ENCODE results near the gene HMGN4. TPM values are rescaled to one million over a fixed set of nuclear protein-coding genes. Genes with fewer than 3 reads are reported as not detected.

Gene HMGN4
- polyA plus RNA-seq, 1 experiment = 41.4 TPM

GRCh38 chr6:26526928-26527327 is 11.2 kb upstream of the HMGN4 start:
- Histone ChIP-seq H3K4me3 (ENCODE audit: low read depth, low read length) (no peak overlapping the region), H3K27me3 (ENCODE audit: control insufficient read depth, insufficient read depth, low read length) (no peaks in the 10 kb centered on the region), H3K36me3 (ENCODE audit: control insufficient read depth, insufficient read depth, low read length) (no peaks in the 10 kb centered on the region)
- DNase-seq (ENCODE audit: low read depth) = no peak
- ChIA-PET POLR2A (no interaction called here), CTCF (interaction anchor here (1.2 kb wide), 1 partner anchor 28 kb away, joined by 4 read pairs; no protein-coding TSS in a partner anchor)
- TF ChIP-seq CTCF (IDR thresholded peaks at IDR 0.05; ENCODE audit: insufficient read depth, low read depth, low read length) = no peak

- Histone ChIP-seq H3K4me3 (ENCODE audit: low read depth, low read length) (no peak overlapping the region), H3K27me3 (ENCODE audit: control insufficient read depth, insufficient read depth, low read length) (no peaks in the 10 kb centered on the region), H3K36me3 (ENCODE audit: control insufficient read depth, insufficient read depth, low read length) (no peaks in the 10 kb centered on the region)
- DNase-seq (ENCODE audit: low read depth) = no peak
- ChIA-PET POLR2A (no interaction called here), CTCF (interaction anchor here (1.8 kb wide), 1 partner anchor 9 kb away, joined by 5 read pairs; no protein-coding TSS in a partner anchor)
- no peak for TF ChIP-seq CTCF (IDR thresholded peaks at IDR 0.05; ENCODE audit: insufficient read depth, low read depth, low read length)
Observed at GRCh38 chr6:26530203-26530602, 8.0 kb upstream of the HMGN4 start.

GRCh38 chr6:26531897-26532296 is 6.3 kb upstream of the HMGN4 start:
- no peaks in the 10 kb centered on the region for H3K27me3 ChIP-seq (ENCODE audit: control insufficient read depth, insufficient read depth, low read length)
- no peaks in the 10 kb centered on the region for H3K36me3 ChIP-seq (ENCODE audit: control insufficient read depth, insufficient read depth, low read length)
- ChIA-PET POLR2A (no interaction called here), CTCF (interaction anchor here (1.8 kb wide), 1 partner anchor 11 kb away, joined by 5 read pairs; no protein-coding TSS in a partner anchor)
- no peak for DNase-seq (ENCODE audit: low read depth)
- TF ChIP-seq CTCF (IDR thresholded peaks at IDR 0.05; ENCODE audit: insufficient read depth, low read depth, low read length) = no peak
- no peak overlapping the region for H3K4me3 ChIP-seq (ENCODE audit: low read depth, low read length)

DNA sequence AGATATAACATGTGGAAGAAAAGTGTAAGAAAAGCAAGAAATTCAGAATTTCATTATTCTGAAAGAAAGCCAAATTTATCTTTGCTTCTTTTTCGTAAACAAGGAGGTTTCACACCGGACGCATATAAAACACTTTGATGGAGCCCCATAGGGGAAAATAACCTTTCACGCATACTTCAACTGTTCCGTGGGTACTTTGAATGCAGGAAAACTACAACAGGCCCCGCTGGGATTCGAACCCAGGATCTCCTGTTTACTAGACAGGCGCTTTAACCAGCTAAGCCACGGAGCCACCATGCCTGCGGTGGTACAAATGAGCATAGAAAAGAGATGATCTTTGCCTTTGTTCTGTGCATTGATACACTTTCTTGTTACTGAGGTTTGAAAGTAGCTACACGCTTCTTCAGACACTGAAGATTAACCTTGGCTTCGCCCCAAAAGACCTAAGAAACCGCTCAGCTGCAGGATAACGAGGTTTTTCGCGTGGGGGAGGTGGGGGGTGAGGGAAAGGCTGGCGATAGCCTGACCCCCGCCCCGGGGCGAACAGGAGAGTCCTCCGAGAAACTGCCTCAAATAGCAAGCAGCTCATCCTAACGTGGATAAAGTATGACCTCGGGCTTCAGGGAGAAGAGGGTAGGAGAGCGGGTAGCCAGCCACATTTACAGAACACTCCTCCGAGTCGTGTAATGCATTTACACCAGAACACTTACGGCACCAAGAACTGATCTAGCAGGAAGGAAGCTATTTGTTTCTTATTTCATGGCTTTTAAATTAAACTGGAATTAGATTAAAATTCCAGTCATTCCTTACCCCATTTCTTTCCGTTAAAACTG is 5.3 kb upstream of the HMGN4 start:
- ChIA-PET POLR2A (interaction anchor here (0.9 kb wide), 1 partner anchor 21 kb away, joined by 4 read pairs; no protein-coding TSS in a partner anchor), CTCF (interaction anchor here (0.7 to 1.4 kb wide), 5 partner anchors 9 to 191 kb away, joined by 3 to 6 read pairs (median 5); no protein-coding TSS in a partner anchor)
- H3K4me3 ChIP-seq (ENCODE audit: low read depth, low read length) = peak overlapping the region; percentile 56
- no peaks in the 10 kb centered on the region for H3K36me3 ChIP-seq (ENCODE audit: control insufficient read depth, insufficient read depth, low read length)
- no peak for TF ChIP-seq CTCF (IDR thresholded peaks at IDR 0.05; ENCODE audit: insufficient read depth, low read depth, low read length)
- DNase-seq (ENCODE audit: low read depth) = peak; percentile 79
- no peaks in the 10 kb centered on the region for H3K27me3 ChIP-seq (ENCODE audit: control insufficient read depth, insufficient read depth, low read length)

GRCh38 chr6:26533532-26533931 is 4.6 kb upstream of the HMGN4 start:
- Histone ChIP-seq H3K27me3 (ENCODE audit: control insufficient read depth, insufficient read depth, low read length) (no peaks in the 10 kb centered on the region), H3K36me3 (ENCODE audit: control insufficient read depth, insufficient read depth, low read length) (no peaks in the 10 kb centered on the region), H3K4me3 (ENCODE audit: low read depth, low read length) (peak overlapping the region; percentile 56)
- ChIA-PET POLR2A (interaction anchor here (0.9 kb wide), 1 partner anchor 20 kb away, joined by 4 read pairs; no protein-coding TSS in a partner anchor), CTCF (interaction anchor here (1.2 to 1.4 kb wide), 3 partner anchors 35 to 192 kb away, joined by 5 to 6 read pairs (median 5); no protein-coding TSS in a partner anchor)
- no peak for DNase-seq (ENCODE audit: low read depth)
- TF ChIP-seq CTCF (IDR thresholded peaks at IDR 0.05; ENCODE audit: insufficient read depth, low read depth, low read length) = no peak
